ENCODE data around the gene KCNMB2.

DNA sequence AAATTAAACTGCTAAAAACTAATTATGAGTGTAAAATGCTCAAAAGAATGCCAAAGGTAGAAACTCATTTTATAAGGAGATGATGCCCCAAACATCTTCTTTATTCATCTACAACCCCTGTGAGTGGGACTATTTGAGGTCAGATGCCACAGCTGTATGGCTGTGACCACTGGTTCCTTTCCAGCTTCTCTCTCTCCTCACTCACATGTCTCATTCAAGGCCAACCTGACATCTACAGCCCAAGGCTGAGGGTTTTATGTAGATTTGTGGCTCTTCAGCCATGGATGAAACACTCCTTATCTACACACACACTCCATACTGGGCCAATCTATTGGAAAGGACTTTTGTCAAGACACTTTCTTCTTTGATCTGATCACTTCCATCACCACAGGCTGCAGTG lies 231.3 kb downstream of the KCNMB2 start:
- TF ChIP-seq EZH2 (IDR thresholded peaks at IDR 0.05) (no peak), POLR2AphosphoS5 (IDR thresholded peaks at IDR 0.05; ENCODE audit: borderline replicate concordance, low read depth, low read length) (no peak), FOXP2 (optimal IDR thresholded peaks at IDR 0.05; ENCODE audit: control extremely low read depth, extremely low read length, insufficient read depth) (no peak)

Data from SK-N-MC (cell line).